ENCODE data around the gene MTMR10.
A peak's percentile ranks its signal among the peaks of the same experiment; 100 is the strongest.

MTMR10 gene

GRCh38 chr15:30903497-30904187 is 87.8 kb downstream of the MTMR10 start, which contains the start of gene FAN1:
FAN1 (plus strand) TSS chr15:30903915; CDS start chr15:30904664, 749 bp downstream.
- H4K20me1 ChIP-seq (ENCODE audit: insufficient read depth, low read length), result no peaks in the 10 kb centered on the region
- peaks cover 46% of the 10 kb centered on the region for H3K4me1 ChIP-seq (ENCODE audit: insufficient read depth, low read length, severe bottlenecking)
- no peaks in the 10 kb centered on the region for H3K79me2 ChIP-seq (ENCODE audit: insufficient read depth, low read length)
- no peaks in the 10 kb centered on the region for H3F3A ChIP-seq (ENCODE audit: insufficient read depth, low read length)
- peak within 1 kb of the TSS; percentile 69 for H3K4me3 ChIP-seq (ENCODE audit: low read depth, low read length, poor library complexity, severe bottlenecking)
- H2AFZ ChIP-seq (ENCODE audit: low read length), result 0 out of 2 replicates have a peak within 1 kb of the TSS, but pooled peaks have one; percentile 0
- peak within 1 kb of the TSS; percentile 72 for H3K27ac ChIP-seq (ENCODE audit: low read depth, low read length, poor library complexity, severe bottlenecking)
- TF ChIP-seq EZH2 (IDR thresholded peaks at IDR 0.05; ENCODE audit: borderline replicate concordance, low read length) (no peak), CTCF (IDR thresholded peaks at IDR 0.05; ENCODE audit: low read length) (peak; percentile 45)
- H3K9me2 ChIP-seq (ENCODE audit: low read depth, low read length), result no peaks in the 10 kb centered on the region
- peaks cover 5% of the 10 kb centered on the region; the same call in 1 of the 2 replicates for H3K36me3 ChIP-seq (ENCODE audit: insufficient read depth, low read length)
- peak within 1 kb of the TSS; percentile 63 for H3K4me2 ChIP-seq (ENCODE audit: low read length)
- H3K9me3 ChIP-seq (ENCODE audit: low read length), result no peaks in the 10 kb centered on the region
- H3K9ac ChIP-seq (ENCODE audit: low read length), result peak within 1 kb of the TSS; percentile 68
- H3K27me3 ChIP-seq (ENCODE audit: insufficient read depth, low read length), result no peaks in the 10 kb centered on the region

GRCh38 chr15:30901889-30902288 is 89.5 kb downstream of the MTMR10 start:
- Histone ChIP-seq H3K4me1 (ENCODE audit: insufficient read depth, low read length, severe bottlenecking) (peaks cover 40% of the 10 kb centered on the region), H3K9ac (ENCODE audit: low read length) (no peak overlapping the region), H2AFZ (ENCODE audit: low read length) (no peak overlapping the region), H3K9me3 (ENCODE audit: low read length) (no peaks in the 10 kb centered on the region), H4K20me1 (ENCODE audit: insufficient read depth, low read length) (no peaks in the 10 kb centered on the region), H3K27ac (ENCODE audit: low read depth, low read length, poor library complexity, severe bottlenecking) (peak overlapping the region; percentile 33), H3F3A (ENCODE audit: insufficient read depth, low read length) (no peaks in the 10 kb centered on the region), H3K4me3 (ENCODE audit: low read depth, low read length, poor library complexity, severe bottlenecking) (no peak overlapping the region), H3K27me3 (ENCODE audit: insufficient read depth, low read length) (no peaks in the 10 kb centered on the region), H3K4me2 (ENCODE audit: low read length) (no peak overlapping the region), H3K9me2 (ENCODE audit: low read depth, low read length) (no peaks in the 10 kb centered on the region), H3K36me3 (ENCODE audit: insufficient read depth, low read length) (no peaks in the 10 kb centered on the region), H3K79me2 (ENCODE audit: insufficient read depth, low read length) (no peaks in the 10 kb centered on the region)
- TF ChIP-seq CTCF (IDR thresholded peaks at IDR 0.05; ENCODE audit: low read length) (no peak), EZH2 (IDR thresholded peaks at IDR 0.05; ENCODE audit: borderline replicate concordance, low read length) (no peak)

- H3K4me2 ChIP-seq (ENCODE audit: low read length), result no peak overlapping the region
- TF ChIP-seq CTCF (IDR thresholded peaks at IDR 0.05; ENCODE audit: low read length), result no peak
- no peak for TF ChIP-seq EZH2 (IDR thresholded peaks at IDR 0.05; ENCODE audit: borderline replicate concordance, low read length)
- peaks cover 17% of the 10 kb centered on the region for H3K4me1 ChIP-seq (ENCODE audit: insufficient read depth, low read length, severe bottlenecking)
- H2AFZ ChIP-seq (ENCODE audit: low read length), result no peak overlapping the region
- no peaks in the 10 kb centered on the region for H3K9me3 ChIP-seq (ENCODE audit: low read length)
- no peaks in the 10 kb centered on the region for H3K36me3 ChIP-seq (ENCODE audit: insufficient read depth, low read length)
- H3K27me3 ChIP-seq (ENCODE audit: insufficient read depth, low read length), result no peaks in the 10 kb centered on the region
- H3K4me3 ChIP-seq (ENCODE audit: low read depth, low read length, poor library complexity, severe bottlenecking), result no peak overlapping the region
- H4K20me1 ChIP-seq (ENCODE audit: insufficient read depth, low read length), result no peaks in the 10 kb centered on the region
- H3K9ac ChIP-seq (ENCODE audit: low read length), result no peak overlapping the region
- no peaks in the 10 kb centered on the region for H3K9me2 ChIP-seq (ENCODE audit: low read depth, low read length)
- no peak overlapping the region for H3K27ac ChIP-seq (ENCODE audit: low read depth, low read length, poor library complexity, severe bottlenecking)
- no peaks in the 10 kb centered on the region for H3K79me2 ChIP-seq (ENCODE audit: insufficient read depth, low read length)
- no peaks in the 10 kb centered on the region for H3F3A ChIP-seq (ENCODE audit: insufficient read depth, low read length)
These were observed 95.2 kb downstream of the MTMR10 start for GRCh38 chr15:30896211-30896606.

Data from OCI-LY1 (cell line).